Measurements from ENCODE around the gene EPX.

The EPX gene

DNA sequence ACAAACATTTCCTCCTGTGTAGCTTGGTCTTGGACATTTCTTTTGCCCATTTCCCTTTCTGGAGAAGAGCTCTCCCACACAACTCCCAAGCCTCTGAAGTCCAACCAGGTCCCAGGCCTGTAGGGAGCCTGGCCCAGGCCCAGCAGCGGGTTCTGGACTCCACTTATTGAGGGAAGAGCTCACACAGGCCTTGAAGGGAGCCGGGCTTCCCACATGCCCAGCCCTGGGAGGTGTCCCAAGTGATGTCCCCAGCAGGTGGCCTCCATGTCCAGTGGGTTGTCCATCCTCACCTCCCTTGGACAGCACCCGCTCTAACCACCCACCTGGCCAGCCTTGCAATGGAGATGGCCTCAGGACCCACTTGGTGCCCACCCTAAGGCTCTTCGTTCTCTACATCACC, 5.9 kb upstream of the EPX start:
- DNase-seq (ENCODE audit: low read depth), result no peak

GRCh38 chr17:58187063-58187462, 5.5 kb upstream of the EPX start:
- no peak for DNase-seq (ENCODE audit: low read depth)

GRCh38 chr17:58187675-58188074, 4.9 kb upstream of the EPX start:
- DNase-seq (ENCODE audit: low read depth), result no peak

DNA sequence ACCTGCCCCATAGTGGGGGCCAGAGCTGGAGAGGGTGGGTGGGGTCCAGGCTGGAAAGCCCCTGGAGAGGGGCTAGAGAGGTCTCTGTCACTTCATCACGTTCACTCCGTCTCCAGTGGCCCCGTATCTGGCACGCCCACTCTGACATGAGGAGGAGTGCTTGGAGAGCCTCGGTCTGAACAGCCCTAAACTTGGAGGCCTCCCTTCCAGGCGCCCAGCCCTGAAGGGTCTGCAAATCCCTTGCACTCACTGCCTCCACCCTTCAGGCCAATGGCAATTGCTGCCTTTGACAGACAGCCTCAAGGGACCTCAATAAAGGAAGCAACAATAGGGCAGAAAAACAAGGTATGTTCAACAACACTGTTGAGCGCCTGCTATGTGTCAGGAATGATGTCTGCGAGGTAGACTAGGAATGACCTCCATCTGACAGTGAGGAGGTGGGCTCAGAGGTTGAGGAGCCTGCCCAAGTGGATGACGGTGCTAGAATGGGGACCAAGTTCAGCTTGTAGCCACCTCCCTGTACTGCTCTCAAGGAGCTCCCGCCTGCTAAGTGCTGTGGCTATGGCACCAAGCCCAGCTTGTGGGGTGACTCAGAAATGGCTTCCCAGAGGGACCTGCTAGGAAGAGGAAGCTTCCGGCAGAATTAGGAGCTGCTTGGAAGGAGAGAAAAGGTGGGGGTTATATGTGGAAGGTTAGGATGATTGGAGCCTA, 2.9 kb upstream of the EPX start:
- DNase-seq (ENCODE audit: low read depth), result peak; percentile 69

DNA sequence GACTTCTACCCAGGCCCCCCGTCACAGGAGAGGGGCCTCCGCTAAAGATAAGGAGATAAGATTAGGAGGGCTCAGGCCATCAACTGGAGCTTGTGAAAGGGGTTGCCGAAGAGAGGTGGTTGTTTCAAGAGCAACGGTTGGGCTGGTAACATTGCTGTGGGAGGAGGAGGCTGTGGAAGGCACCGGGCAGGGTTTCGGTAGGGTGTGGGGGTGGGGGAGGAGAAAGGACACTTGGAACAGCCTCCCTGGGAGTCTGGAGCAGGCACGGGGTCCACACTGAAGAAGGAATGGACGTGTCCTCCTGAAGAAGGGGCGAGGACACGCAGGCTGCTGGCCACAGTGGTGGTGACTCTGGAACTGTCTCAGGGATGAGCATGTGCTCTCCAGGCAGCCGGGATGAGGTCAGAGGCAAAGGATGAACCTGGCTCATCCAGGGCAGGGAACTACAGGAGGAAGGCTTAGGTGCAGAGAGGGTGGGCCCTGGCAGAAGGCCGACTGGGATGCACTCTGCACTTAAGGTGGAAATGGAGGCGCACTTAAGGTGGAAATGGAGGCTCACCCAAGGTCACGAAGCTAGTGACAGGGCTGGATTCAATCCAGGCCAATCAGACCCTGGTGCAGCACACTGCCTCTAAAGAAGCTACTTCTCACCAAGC, 1.2 kb upstream of the EPX start:
- no peak for DNase-seq (ENCODE audit: low read depth)

DNA sequence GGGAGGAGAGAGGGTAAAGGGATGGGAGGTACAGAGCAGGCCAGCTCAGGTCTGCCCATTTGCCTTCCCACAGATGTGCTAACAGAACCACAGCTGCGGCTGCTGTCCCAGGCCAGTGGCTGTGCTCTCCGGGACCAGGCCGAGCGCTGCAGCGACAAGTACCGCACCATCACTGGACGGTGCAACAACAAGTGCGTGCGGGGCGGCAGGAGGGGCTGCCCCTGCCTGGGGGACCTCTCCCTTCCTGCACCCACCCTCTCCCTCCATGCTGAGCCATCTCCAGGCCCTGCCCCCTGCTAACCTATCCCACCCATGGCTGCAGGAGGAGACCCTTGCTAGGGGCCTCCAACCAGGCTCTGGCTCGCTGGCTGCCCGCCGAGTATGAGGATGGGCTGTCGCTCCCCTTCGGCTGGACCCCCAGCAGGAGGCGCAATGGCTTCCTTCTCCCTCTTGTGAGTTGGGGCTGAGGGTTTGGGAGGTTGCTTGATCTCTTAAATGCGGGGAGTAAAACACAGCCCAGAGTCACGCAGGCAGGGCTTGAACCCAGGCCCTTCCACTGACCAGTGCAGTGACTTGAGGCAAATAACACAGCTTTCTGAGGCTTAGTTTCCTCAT, 1.2 kb downstream of the EPX start:
- DNase-seq (ENCODE audit: low read depth), result no peak

- no peak for DNase-seq (ENCODE audit: low read depth)
These were observed 3.1 kb downstream of the EPX start for GRCh38 chr17:58195518-58196123.

GRCh38 chr17:58196610-58197009, 4.1 kb downstream of the EPX start:
- no peak for DNase-seq (ENCODE audit: low read depth)

DNA sequence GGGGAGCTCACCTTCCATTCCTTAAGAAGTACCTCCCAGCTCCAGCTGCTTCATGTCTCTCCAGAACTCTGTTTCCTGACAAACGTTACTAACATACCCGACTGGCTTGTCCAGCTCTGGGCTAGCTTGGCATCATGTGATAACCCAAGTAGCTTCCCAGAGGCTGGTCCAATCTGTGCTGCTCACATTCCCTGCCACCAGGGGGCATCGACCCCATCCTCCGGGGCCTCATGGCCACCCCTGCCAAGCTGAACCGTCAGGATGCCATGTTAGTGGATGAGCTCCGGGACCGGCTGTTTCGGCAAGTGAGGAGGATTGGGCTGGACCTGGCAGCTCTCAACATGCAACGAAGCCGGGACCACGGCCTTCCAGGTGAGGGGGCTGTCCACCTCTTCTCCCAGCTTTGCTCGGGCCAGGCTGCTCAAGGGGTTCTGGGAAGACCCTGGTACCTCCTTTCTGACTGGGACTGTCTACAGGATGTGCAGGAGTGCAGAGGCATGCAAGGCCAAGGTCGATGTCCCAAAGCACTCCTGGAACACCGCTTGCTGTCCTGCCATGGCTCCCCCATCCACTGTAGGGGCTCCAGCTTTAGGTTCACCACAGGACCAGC, 7.6 kb downstream of the EPX start:
- DNase-seq (ENCODE audit: low read depth), result peak; percentile 45

GRCh38 chr17:58202859-58203258, 10.3 kb downstream of the EPX start:
- no peak for DNase-seq (ENCODE audit: low read depth)

GRCh38 chr17:58204796-58205195, 12.3 kb downstream of the EPX start:
- DNase-seq (ENCODE audit: low read depth), result no peak

DNA sequence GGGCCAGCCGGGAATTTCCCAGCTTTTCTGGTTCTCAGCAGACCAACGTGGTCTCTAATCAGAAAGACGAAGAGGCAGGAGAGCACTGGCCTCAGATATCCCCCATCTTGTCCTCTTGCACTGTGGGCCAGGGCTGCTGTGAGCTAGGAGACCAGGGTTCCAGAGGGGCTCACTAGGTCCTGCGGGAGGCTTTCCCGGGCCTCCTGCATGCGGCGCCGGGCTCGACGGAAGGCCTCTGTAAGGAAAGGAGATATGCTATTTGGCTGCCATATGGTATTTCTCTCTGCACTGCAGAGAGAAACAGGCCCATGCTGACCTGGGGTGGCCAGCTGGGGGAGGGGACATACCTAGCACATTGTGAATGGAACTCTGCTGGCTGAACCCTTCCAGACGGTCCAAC, 13.4 kb downstream of the EPX start:
- DNase-seq (ENCODE audit: low read depth), result no peak

GRCh38 chr17:58207451-58207850, 14.9 kb downstream of the EPX start:
- no peak for DNase-seq (ENCODE audit: low read depth)

DNA sequence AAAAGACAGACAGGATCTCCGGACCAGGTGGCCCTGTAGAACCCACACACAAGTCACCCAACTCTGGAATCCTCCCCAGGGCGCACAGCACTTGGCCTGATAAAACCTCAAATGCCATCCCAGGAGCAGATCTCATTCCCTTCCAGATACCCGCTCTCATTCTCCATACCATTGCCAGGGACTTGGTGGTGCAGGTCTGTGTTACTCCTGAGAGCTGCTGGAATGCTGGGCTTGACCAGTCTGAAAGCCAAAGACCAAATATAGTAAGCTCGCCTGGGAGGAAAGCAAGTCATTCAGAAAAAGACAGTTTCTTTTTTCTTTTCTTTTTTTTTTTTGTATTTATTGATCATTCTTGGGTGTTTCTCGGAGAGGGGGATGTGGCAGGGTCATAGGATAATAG, 15.8 kb downstream of the EPX start:
- no peak for DNase-seq (ENCODE audit: low read depth)

- DNase-seq (ENCODE audit: low read depth), result no peak
These were observed 18.4 kb downstream of the EPX start for GRCh38 chr17:58210922-58211321.

DNA sequence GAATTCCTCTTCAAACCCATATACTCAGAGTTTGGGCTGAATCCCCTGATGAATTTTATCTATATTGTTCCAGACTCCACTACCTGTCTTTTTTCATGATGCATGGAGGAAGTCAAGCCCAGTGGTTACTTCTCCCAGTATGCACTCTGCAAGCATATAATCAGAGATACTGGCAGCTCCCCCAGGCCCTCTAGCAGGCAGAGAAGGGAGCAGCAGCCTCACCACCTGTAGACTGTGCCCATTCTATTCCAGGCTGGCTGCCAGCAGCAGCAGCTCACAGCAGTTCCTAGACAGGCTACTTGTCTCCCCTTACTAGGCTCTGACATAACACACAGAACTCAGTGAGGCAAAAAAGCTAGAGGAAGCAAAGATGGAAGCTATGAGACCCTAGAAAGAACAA, 23.2 kb downstream of the EPX start:
- no peak for DNase-seq (ENCODE audit: low read depth)

GRCh38 chr17:58217766-58218165, 25.2 kb downstream of the EPX start:
- DNase-seq (ENCODE audit: low read depth), result peak; percentile 71

- peak; percentile 76 for DNase-seq (ENCODE audit: low read depth)
These were observed 26.7 kb downstream of the EPX start, which contains the start of gene MKS1 for GRCh38 chr17:58219007-58219788. MKS1 (minus strand) TSS chr17:58219255; CDS start chr17:58219230, 25 bp downstream.

DNA sequence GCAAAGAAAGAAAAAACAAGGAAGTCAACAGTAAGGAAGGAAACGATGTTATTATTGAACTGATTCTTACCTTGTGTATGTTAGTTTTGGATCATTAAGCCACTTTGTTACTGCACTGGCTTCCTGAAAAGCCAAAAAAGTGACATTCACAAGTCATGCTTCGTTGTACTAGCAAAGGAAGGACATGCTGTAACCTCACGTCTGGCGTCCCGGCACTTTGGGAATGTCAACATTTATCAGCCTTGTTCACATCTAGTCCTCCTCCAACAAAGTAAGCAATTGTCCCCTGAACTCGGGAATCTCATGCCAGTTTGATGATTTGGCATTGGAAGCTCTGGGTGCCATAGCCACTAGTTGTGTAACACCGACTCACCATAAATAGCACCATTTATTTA, 27.3 kb downstream of the EPX start:
- DNase-seq (ENCODE audit: low read depth), result no peak

- DNase-seq (ENCODE audit: low read depth), result peak; percentile 64
These were observed 31.8 kb downstream of the EPX start for GRCh38 chr17:58224315-58224714.

DNA sequence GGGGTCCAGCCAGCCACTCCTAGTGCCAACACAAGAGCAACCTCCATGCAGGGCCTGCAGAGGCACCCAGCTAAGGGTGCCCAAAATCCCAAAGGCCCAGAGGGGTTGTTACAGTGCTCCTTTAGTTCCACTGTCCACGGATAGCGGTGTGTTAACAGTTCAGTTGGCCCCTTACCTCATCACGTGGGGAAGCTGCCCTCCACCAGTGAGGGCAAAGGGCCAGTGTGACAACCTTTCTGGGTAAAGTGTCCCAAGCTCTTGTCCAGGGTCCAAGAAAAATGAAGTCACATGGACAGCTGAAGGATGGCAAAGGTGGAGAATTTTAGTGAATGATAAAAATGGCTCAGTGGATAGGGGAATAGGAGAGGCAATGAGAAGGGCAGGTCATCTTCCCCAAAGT, 35.2 kb downstream of the EPX start:
- DNase-seq (ENCODE audit: low read depth), result no peak

DNA sequence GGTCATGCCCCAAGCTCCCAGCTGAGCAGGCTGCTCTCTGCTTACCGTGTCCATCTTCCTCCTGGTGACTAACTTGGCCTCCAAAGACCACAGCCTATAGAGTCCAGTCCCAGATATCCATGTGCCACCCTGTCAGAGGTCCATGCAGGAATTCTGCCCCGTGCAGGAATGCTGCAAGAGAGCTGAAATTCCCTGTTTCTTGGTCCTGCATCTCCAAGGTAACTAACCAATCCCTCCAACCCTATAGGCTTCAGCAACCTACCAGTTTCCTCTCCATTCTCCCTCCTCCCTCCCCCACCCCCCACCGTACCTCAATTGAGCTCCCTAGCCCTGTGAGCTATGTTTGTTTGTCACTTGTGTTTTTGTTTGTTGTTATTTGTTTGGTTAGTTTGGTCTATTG, 36.2 kb downstream of the EPX start:
- no peak for DNase-seq (ENCODE audit: low read depth)
